GM06990 (cell line): ENCODE measurements around the gene UBE2G1.

Source experiments
- DNase-seq: peaks from one replicate; pipeline ENCODE4 v3.0.0-alpha.2; 2011; ENCODE audit not compliant: insufficient read length; ENCODE audit errors: extremely low read depth
- H3K27me3 ChIP-seq: replicated peaks from 2 replicates; pipeline ENCODE4 v1.6.0; 2011; ENCODE audit warnings: low read length; ENCODE audit not compliant: control insufficient read depth, insufficient read depth
- H3K36me3 ChIP-seq: 2 replicates; pipeline ENCODE4 v1.5.1; 2011; ENCODE audit warnings: low read length; ENCODE audit not compliant: control insufficient read depth, insufficient read depth
- H3K4me3 ChIP-seq: replicated peaks from 2 replicates; pipeline ENCODE4 v1.5.1; 2011; ENCODE audit warnings: low read depth, mild to moderate bottlenecking, control low read depth, low read length
- CTCF ChIP-seq: IDR thresholded peaks from 2 replicates; pipeline ENCODE4 v1.5.1; 2011; ENCODE audit warnings: low read length, control low read depth, mild to moderate bottlenecking, inconsistent platforms; ENCODE audit not compliant: insufficient read depth, poor library complexity, severe bottlenecking

Gene UBE2G1

GRCh38 chr17:4234401-4234800 lies 132.1 kb downstream of the UBE2G1 start:
- TF ChIP-seq CTCF: no peak
- DNase-seq: no peak
- Histone ChIP-seq H3K27me3 (no peaks in the 10 kb centered on the region), H3K36me3 (peaks cover 10% of the 10 kb centered on the region), H3K4me3 (no peak overlapping the region)

- no peak overlapping the region for H3K4me3 ChIP-seq
- DNase-seq: no peak
- H3K27me3 ChIP-seq: no peaks in the 10 kb centered on the region
- H3K36me3 ChIP-seq: peaks cover 9% of the 10 kb centered on the region
- TF ChIP-seq CTCF: no peak
These were observed 132.7 kb downstream of the UBE2G1 start for GRCh38 chr17:4233668-4234258.

GRCh38 chr17:4232168-4232813 lies 134.2 kb downstream of the UBE2G1 start:
- no peak for TF ChIP-seq CTCF
- no peak for DNase-seq
- Histone ChIP-seq H3K36me3 (peaks cover 7% of the 10 kb centered on the region), H3K27me3 (no peaks in the 10 kb centered on the region), H3K4me3 (no peak overlapping the region)

- no peak for TF ChIP-seq CTCF
- H3K36me3 ChIP-seq: peaks cover 6% of the 10 kb centered on the region
- H3K4me3 ChIP-seq: no peak overlapping the region
- no peak for DNase-seq
- H3K27me3 ChIP-seq: no peaks in the 10 kb centered on the region
These were observed 136.6 kb downstream of the UBE2G1 start for GRCh38 chr17:4229627-4230541.

- no peak for DNase-seq
- Histone ChIP-seq H3K4me3 (no peak overlapping the region), H3K36me3 (peaks cover 6% of the 10 kb centered on the region; the same call in 1 of the 2 replicates), H3K27me3 (no peaks in the 10 kb centered on the region)
- no peak for TF ChIP-seq CTCF
These were observed 144.4 kb downstream of the UBE2G1 start for GRCh38 chr17:4221899-4222659.
